ENCODE results near the gene CPA3. TPM values are rescaled to one million over a fixed set of nuclear protein-coding genes. Genes with fewer than 3 reads are reported as not detected.
A peak's percentile ranks its signal among the peaks of the same experiment; 100 is the strongest.

The CPA3 gene
- total RNA-seq, 2 donors from 2014 or later, result 1.9 to 4.5 TPM

DNA sequence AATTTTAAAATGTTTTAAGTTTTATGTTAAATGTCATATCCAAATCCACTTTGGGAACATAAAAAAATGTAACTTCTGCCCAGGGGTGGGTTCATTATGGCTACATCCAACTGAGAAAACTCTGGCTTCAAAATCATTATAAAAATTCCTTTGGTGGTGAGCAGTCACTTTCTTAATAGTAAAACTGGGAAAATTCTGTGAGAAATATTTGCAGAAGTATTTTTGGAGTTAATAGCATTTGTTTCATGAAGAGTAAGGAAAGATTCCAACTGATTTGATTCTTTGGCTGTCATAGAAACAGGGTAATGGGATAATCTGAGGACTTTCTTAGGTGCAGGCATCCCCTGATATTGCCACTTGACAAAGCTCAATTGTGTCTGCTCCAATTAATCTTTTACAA, 38.8 kb downstream of the CPA3 start:
- DNase-seq, result no peak
- intact Hi-C loops (cut with DNase I), result no loop called here
- no peak for ATAC-seq

GRCh38 chr3:148906667-148907066, 41.6 kb downstream of the CPA3 start:
- DNase-seq, result no peak
- intact Hi-C loops (cut with DNase I), result no loop called here
- no peak for ATAC-seq

DNA sequence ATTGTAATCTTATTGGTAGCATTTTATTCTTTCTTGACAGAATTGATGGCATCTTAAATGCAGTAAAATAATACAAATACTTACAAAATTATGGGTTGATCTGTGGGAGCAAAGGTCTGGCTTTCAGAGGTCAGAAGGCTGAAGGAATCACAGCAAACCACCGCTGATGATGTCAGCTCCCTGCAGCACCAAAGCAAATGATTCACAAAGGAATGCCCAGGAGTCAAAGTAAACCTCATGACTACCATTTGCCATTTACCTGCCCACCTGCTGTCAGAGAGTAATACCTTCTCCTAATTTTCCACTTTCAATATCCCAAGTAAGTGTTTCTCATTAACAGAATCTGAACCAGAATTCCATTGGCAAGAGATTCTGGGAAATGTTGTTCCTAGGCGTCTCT, 46.1 kb downstream of the CPA3 start:
- DNase-seq, result no peak
- ATAC-seq, result no peak
- intact Hi-C loops (cut with DNase I), result no loop called here

- no peak for DNase-seq
- no peak for ATAC-seq
- intact Hi-C loops (cut with DNase I), result no loop called here
These were observed 46.5 kb downstream of the CPA3 start for GRCh38 chr3:148911592-148911991.

- ATAC-seq, result no peak
- intact Hi-C loops (cut with DNase I), result no loop called here
- DNase-seq, result no peak
These were observed 50.0 kb downstream of the CPA3 start for GRCh38 chr3:148914936-148915690.

DNA sequence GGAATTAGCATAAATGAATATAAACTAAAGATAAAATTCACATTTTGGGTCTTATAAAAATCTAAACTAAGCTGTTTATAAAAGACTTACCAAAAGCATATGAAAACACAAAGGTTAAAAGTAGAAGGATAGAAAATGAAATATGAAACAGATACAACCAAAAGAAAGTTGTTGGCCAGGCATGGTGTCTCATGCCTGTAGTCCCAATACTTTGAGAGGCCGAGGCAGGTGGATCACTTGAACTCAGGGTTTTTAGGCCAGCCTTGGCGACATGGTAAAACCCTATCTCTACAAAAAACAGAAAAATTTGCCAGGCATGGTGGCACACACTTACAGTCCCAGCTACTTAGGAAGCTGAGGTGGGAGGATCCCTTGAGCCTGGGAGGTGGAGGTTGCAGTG, 51.0 kb downstream of the CPA3 start:
- DNase-seq (no peak), ATAC-seq (no peak)
- intact Hi-C loops (cut with DNase I), result no loop called here

DNA sequence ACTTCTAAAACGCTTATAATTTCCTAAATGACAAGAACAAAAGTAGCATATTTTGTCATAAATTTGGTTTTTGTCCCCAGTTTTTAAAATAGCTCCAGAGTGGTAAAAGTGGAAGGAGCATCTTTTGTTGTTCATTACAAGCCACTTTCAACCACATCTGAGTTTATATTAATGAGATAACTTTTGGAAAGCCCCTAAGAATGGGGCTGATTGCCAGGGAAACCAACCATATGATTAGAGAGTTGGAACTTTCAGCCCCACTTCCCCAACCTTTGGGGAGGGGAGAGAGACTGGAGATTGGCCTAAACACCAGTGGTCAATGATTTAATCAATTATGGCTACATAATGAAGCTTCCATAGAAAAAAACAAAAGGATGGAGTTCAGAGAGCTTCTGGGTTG, 57.4 kb downstream of the CPA3 start:
- no peak for ATAC-seq
- DNase-seq, result no peak
- intact Hi-C loops (cut with DNase I), result no loop called here

DNA sequence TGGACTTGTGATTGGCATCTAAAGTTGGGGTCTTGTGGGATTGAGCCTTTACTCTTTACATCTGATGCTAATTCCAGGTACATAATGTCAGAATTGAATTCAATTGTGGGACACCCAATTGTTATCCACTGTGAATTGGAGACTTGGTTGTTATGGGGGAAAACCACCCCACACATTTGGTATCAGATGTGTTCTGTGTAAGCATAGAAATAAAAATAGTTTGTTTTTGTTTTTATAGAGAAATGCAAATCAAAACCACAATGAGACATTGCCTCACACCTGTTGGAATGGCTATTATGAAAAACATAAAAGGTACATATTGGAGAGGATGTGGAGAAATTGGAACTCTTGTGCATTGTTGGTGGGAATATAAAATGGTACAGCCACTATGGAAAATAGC, 58.5 kb downstream of the CPA3 start:
- DNase-seq (no peak), ATAC-seq (no peak)
- intact Hi-C loops (cut with DNase I), result no loop called here

GRCh38 chr3:148924562-148924961, 59.5 kb downstream of the CPA3 start:
- DNase-seq, result no peak
- no peak for ATAC-seq
- intact Hi-C loops (cut with DNase I), result no loop called here

GRCh38 chr3:148925845-148926244, 60.7 kb downstream of the CPA3 start:
- ATAC-seq, result no peak
- intact Hi-C loops (cut with DNase I), result no loop called here

DNA sequence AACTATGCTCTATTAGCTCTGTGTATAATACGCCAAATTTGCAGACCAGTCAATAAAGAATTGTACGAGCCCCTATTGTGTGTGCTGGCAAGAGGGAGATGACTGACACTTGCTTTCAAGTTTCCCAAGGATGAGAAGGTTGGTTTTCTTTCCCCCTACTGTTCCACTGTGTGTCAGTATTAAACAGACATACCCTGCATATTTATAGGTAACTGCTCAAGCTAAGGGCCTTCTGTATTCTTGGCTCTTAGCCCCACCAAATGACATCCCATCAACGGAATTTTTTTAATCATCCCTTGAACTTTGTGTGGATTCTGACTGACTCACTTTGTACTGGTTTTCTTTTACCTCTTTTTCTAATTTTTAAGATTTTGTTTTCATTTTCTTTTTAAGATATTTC, 65.7 kb downstream of the CPA3 start:
- intact Hi-C loops (cut with DNase I), result loop anchor here in 1 of 2 donors (5.0 kb wide), 1 partner anchor 603 kb away; no protein-coding TSS in a partner anchor

More at GRCh38 chr3:148925845-148926244, 60.7 kb downstream of the CPA3 start:
- no peak for DNase-seq

GRCh38 chr3:148931574-148931973, 66.5 kb downstream of the CPA3 start:
- intact Hi-C loops (cut with DNase I), result loop anchor here in 1 of 2 donors (5.0 kb wide), 1 partner anchor 604 kb away; no protein-coding TSS in a partner anchor
- no peak for ATAC-seq

More for the DNA sequence above, 65.7 kb downstream of the CPA3 start:
- DNase-seq (no peak), ATAC-seq (no peak)

DNA sequence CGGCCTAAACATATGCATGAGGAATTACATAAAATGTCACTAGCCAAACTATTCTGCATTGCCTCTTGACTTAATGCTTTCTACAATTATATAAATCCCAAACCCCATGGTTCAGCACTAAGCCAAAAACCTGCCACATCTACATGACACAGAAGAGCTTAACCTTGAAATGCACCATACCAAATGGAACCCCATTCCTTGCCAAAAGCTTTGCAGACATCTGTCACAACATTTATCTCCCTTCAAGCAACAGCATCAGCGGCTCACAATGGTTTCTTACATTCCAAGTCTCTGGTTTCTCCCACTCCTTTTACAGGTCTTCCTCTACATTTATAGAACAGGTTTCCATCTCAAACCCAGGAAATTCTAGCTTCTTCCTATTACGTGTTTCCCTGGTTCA, 67.9 kb downstream of the CPA3 start:
- ATAC-seq (no peak), DNase-seq (no peak)
- intact Hi-C loops (cut with DNase I), result loop anchor here in 1 of 2 donors (5.0 kb wide), 1 partner anchor 606 kb away; no protein-coding TSS in a partner anchor

More at GRCh38 chr3:148931574-148931973, 66.5 kb downstream of the CPA3 start:
- no peak for DNase-seq

DNA sequence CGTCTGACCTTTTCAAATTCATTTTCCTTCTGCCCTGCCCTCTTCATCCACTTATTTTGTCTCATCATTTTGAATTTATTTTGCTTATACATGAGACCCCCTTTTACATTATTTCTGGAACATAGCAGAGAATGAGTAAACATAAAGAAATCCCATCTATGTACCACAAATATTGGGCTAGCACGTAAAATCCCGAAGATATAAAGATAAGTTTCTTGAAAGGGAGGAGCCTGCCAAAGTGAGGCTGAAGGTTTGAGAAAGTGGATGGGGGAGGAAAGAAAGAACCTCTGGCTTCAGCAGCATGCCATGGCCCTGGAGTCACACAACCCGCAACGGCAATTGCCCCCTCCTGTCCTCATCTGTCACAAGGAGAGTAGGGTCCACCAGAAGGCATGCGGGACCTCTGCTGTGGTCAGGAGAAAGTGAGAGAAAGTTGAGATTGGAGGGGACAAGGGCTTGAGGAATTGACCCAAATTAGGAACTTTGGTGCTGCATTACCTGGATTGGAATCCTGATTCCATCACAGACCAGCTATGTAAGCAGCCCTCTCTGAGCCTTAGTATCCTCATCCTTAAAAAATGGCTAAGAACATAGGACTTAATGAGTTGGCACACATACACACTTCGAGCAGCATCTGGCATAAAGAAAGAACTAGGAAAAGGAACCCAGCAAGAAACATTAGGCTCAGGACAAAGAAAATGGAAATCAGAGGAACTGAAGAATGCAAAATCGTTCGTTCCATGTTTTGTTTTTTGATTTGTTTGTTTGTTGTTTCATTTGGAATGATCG, 72.6 kb downstream of the CPA3 start:
- intact Hi-C loops (cut with DNase I), result no loop called here
- DNase-seq, result no peak
- no peak for ATAC-seq

DNA sequence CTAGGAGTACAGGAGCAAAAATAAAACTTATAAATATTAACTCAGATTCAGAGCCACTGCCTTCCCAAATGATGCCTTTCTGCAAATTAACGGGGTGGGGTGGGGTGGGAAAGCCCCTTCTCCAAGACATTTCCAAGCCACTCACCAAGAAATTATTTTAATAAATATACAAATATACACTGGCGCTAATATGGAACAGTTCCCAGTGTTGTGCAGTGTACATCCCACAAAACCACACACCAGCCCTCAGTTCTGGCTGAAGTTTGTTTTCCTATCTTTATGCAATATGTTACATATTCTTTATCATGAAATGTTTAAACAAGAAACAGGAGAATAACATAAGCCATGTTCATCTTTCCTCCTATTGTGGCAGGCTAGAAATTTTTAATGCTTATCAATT, 73.2 kb downstream of the CPA3 start:
- intact Hi-C loops (cut with DNase I), result no loop called here
- DNase-seq, result no peak
- no peak for ATAC-seq

DNA sequence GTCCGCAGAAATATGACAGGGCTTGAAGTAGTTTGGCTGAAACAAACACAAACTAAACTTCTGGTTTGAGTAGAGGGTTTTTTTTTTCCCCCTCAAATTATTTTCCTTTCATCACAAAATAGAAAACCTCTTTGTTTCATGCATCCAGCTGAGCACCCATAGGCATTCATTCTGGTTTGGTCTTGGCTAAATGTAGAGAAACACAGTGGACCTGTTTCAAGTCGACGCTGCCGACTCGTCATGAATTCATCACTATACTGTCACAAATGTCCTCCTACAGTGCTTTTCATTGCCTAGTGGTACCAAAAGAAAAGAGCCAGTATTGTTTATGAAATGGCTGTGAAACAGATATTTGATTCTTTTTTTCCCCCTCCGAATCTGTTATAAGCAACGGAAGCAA, 73.8 kb downstream of the CPA3 start:
- DNase-seq (no peak), ATAC-seq (no peak)
- intact Hi-C loops (cut with DNase I), result no loop called here

- DNase-seq, result no peak
- ATAC-seq, result no peak
- intact Hi-C loops (cut with DNase I), result loop anchor here (5.0 kb wide), 2 partner anchors 79 to 559 kb away; no protein-coding TSS in a partner anchor
These were observed 75.9 kb downstream of the CPA3 start for GRCh38 chr3:148940983-148941382.

DNA sequence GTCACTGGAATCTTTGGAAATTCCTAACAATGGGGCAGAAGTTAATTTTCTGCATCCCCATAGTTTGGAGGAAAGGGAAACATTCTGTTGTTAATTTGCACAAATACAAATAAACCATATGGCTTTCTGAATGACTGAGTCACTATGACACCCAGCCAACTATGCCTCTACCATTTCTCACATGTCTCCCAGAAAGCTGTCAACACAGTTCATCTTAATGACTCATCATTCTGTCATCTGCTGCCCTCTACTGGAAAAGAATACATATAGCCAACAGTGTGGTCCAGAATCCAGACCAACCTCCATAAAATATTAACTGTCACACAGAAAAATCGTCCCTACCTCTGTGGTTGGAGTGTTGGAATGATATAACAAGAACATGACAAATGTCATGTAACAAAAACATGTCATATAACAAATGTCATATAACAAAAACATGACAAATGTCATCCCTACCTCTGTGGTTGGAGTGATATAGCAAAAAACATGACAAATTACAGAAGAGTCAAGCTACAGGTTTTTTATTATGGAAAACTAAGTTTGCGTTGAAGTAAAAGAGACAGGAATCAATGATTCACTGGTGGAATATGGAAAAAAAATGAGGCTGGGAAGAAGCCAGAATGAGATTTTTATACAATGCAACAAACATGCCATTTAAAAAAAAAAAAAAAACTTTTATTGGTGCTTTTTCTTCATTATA, 78.6 kb downstream of the CPA3 start:
- intact Hi-C loops (cut with DNase I), result loop anchor here (2.0 to 5.0 kb wide), 3 partner anchors 81 to 563 kb away; no protein-coding TSS in a partner anchor
- ATAC-seq (peak; percentile 92 to 94), DNase-seq (no peak)

- intact Hi-C loops (cut with DNase I), result no loop called here
- no peak for DNase-seq
- no peak for ATAC-seq
These were observed 80.0 kb downstream of the CPA3 start for GRCh38 chr3:148945116-148945515.
